Liver (tissue), 9 donors: Measurements from ENCODE around the gene MASP2. TPM values are rescaled to one million over a fixed set of nuclear protein-coding genes. Genes with fewer than 3 reads are reported as not detected.

ENCODE experiments used
- DNase-seq: peaks from one replicate; pipeline ENCODE4 v3.0.0-alpha.2; 2017; ENCODE audit warnings: low spot score
- H3K27ac ChIP-seq, 2 donors: one replicate each; pipeline ENCODE4 v1.7.0; 2013; ENCODE audit warnings: inconsistent platforms in 2 of 2, low read length in 2 of 2, control low read depth in 1 of 2, low read depth in 1 of 2, mild to moderate bottlenecking in 1 of 2
- H3K27me3 ChIP-seq, 4 donors: one replicate each; pipeline versions ENCODE4 v1.6.1 to v1.7.0; 2013; ENCODE audit warnings: low read length in 3 of 4, inconsistent platforms in 1 of 4, mild to moderate bottlenecking in 1 of 4, moderate library complexity in 1 of 4; ENCODE audit not compliant: control insufficient read depth in 4 of 4, insufficient read depth in 4 of 4
- H3K36me3 ChIP-seq, 4 donors: one replicate each; pipeline versions ENCODE4 v1.6.1 to v1.7.0; 2013; ENCODE audit warnings: low read length in 3 of 4, mild to moderate bottlenecking in 3 of 4, low read depth in 1 of 4, moderate library complexity in 1 of 4; ENCODE audit not compliant: control insufficient read depth in 4 of 4, insufficient read depth in 3 of 4
- H3K4me1 ChIP-seq, 4 donors: one replicate each; pipeline versions ENCODE4 v1.6.1 to v1.7.0; 2013; ENCODE audit warnings: low read length in 3 of 4, mild to moderate bottlenecking in 3 of 4, moderate library complexity in 1 of 4; ENCODE audit not compliant: control insufficient read depth in 4 of 4, insufficient read depth in 4 of 4
- H3K4me3 ChIP-seq, 3 donors: one replicate each; pipeline versions ENCODE4 v1.6.1 to v1.7.0; 2013; ENCODE audit warnings: low read length in 3 of 3, control low read depth in 1 of 3, low read depth in 1 of 3, mild to moderate bottlenecking in 1 of 3
- H3K9ac ChIP-seq, 2 donors: one replicate each; pipeline ENCODE4 v1.7.0; 2013; ENCODE audit warnings: low read length in 2 of 2, mild to moderate bottlenecking in 2 of 2, moderate library complexity in 2 of 2, control low read depth in 1 of 2, low read depth in 1 of 2
- H3K9me3 ChIP-seq, 4 donors: one replicate each; pipeline versions ENCODE4 v1.6.1 to v1.7.0; 2013; ENCODE audit warnings: low read length in 3 of 4; ENCODE audit not compliant: control insufficient read depth in 4 of 4
- ATF3 ChIP-seq: IDR thresholded peaks from 2 replicates; pipeline ENCODE4 v1.6.1; 2016; ENCODE audit warnings: antibody characterized with exemption
- CTCF ChIP-seq: fragments of 150-350 bp; IDR thresholded peaks from 2 replicates; pipeline ENCODE4 v1.5.1; 2017; ENCODE audit warnings: improper control_type of control experiment, low read depth, low read length; ENCODE audit not compliant: missing input control
- EGR1 ChIP-seq, 2 donors: IDR thresholded peaks; 2 replicates each; pipeline ENCODE4 v1.6.1; 2016 to 2018; ENCODE audit warnings: antibody characterized with exemption in 2 of 2, low read depth in 2 of 2
- FOXA1 ChIP-seq: IDR thresholded peaks from 2 replicates; pipeline ENCODE4 v1.6.1; 2016; ENCODE audit warnings: antibody characterized with exemption
- FOXA2 ChIP-seq: IDR thresholded peaks from 2 replicates; pipeline ENCODE4 v1.6.1; 2016; ENCODE audit warnings: antibody characterized with exemption
- GABPA ChIP-seq, 2 donors: IDR thresholded peaks in 1 of 2; conservative IDR thresholded peaks in 1 of 2; 2 replicates each; pipeline ENCODE4 v1.6.1; 2016; ENCODE audit warnings: antibody characterized with exemption in 2 of 2, mild to moderate bottlenecking in 1 of 2, moderate library complexity in 1 of 2
- HNF4A ChIP-seq, 2 donors: conservative IDR thresholded peaks; 2 replicates each; pipeline ENCODE4 v1.6.1; 2016; ENCODE audit warnings: antibody characterized with exemption in 2 of 2, mild to moderate bottlenecking in 2 of 2
- HNF4G ChIP-seq: IDR thresholded peaks from 2 replicates; pipeline ENCODE4 v1.6.1; 2016; ENCODE audit warnings: antibody characterized with exemption
- JUND ChIP-seq, 2 donors: IDR thresholded peaks; 2 replicates each; pipeline ENCODE4 v1.6.1; 2016; ENCODE audit warnings: antibody characterized with exemption in 2 of 2
- MAX ChIP-seq: IDR thresholded peaks from 2 replicates; pipeline ENCODE4 v1.6.1; 2016; ENCODE audit warnings: antibody characterized with exemption
- NR2F2 ChIP-seq: IDR thresholded peaks from 2 replicates; pipeline ENCODE4 v1.6.1; 2016; ENCODE audit warnings: antibody characterized with exemption
- RAD21 ChIP-seq, 2 donors: IDR thresholded peaks; 2 replicates each; pipeline ENCODE4 v1.6.1; 2016; ENCODE audit warnings: antibody characterized with exemption in 2 of 2, mild to moderate bottlenecking in 2 of 2
- RXRA ChIP-seq, 2 donors: IDR thresholded peaks; 2 replicates each; pipeline ENCODE4 v1.6.1; 2017 to 2018; ENCODE audit warnings: antibody characterized with exemption in 2 of 2, mild to moderate bottlenecking in 1 of 2
- SP1 ChIP-seq: IDR thresholded peaks from 2 replicates; pipeline ENCODE4 v1.6.1; 2018; ENCODE audit warnings: antibody characterized with exemption, mild to moderate bottlenecking
- TAF1 ChIP-seq: conservative IDR thresholded peaks from 2 replicates; pipeline ENCODE4 v1.6.1; 2016; ENCODE audit warnings: antibody characterized with exemption, mild to moderate bottlenecking
- YY1 ChIP-seq: IDR thresholded peaks from 2 replicates; pipeline ENCODE4 v1.6.1; 2016; ENCODE audit warnings: antibody characterized with exemption, mild to moderate bottlenecking
- ZBTB33 ChIP-seq: IDR thresholded peaks from 2 replicates; pipeline ENCODE4 v1.6.1; 2016; ENCODE audit warnings: antibody characterized with exemption
- WGBS: extraction: QIAGEN DNeasy Blood & Tissue Kit; methylation state at CpG from one replicate; pipeline ENCODE4 v1.1.7; 2013; 5-methylcytosine and 5-hydroxymethylcytosine counted together
- polyA plus RNA-seq, 2 donors: library from polyadenylated mRNA; stranded (reverse) in 1 of 2; unstranded in 1 of 2; fragments of 200-250 nt in 1 of 2; fragments of >200 nt in 1 of 2; fragmentation: Nextera tagmentation in 1 of 2; extraction: Ambion mirVana in 1 of 2; gene quantifications; one replicate each; pipeline versions ENCODE4 v1.2.1 to v1.2.3, GENCODE V29; 2013 to 2015
- total RNA-seq, 2 donors: library from RNA; depleted of rRNA; stranded (reverse); fragments of >200 nt; gene quantifications; one replicate each; pipeline ENCODE4 v1.2.3, GENCODE V29; 2014
- donor health status: healthy.
- donor health status: healthy.
- donor health status: healthy.
- donor health status: healthy.
- donor health status: healthy.

Gene MASP2
- total and polyA plus RNA-seq, 4 donors: 30.0 to 530 (median 213) TPM

GRCh38 chr1:11028018-11028417, 19.0 kb downstream of the MASP2 start:
- no peak for TF ChIP-seq RAD21 (IDR thresholded peaks at IDR 0.05)
- no peak for TF ChIP-seq FOXA1
- TF ChIP-seq EGR1 (IDR thresholded peaks at IDR 0.05; ENCODE audit: low read depth in 2 of 2): no peak
- no peak for TF ChIP-seq RXRA (IDR thresholded peaks at IDR 0.05)
- no peak for TF ChIP-seq CTCF
- no peak for TF ChIP-seq ZBTB33
- TF ChIP-seq NR2F2: no peak
- no peak for TF ChIP-seq MAX
- TF ChIP-seq HNF4A (conservative IDR thresholded peaks at IDR 0.05): no peak

GRCh38 chr1:11027316-11027715, 19.7 kb downstream of the MASP2 start:
- 74% methylated on average over 6 of the region's 6 CpGs for WGBS
- TF ChIP-seq SP1 (no peak), ZBTB33 (no peak), TAF1 (no peak), JUND (IDR thresholded peaks at IDR 0.05) (no peak), CTCF (no peak), FOXA2 (no peak), RXRA (IDR thresholded peaks at IDR 0.05) (no peak), YY1 (no peak), HNF4G (no peak), FOXA1 (no peak), NR2F2 (no peak), ATF3 (no peak), GABPA (IDR thresholded peaks at IDR 0.05 in 1 of 2, conservative IDR thresholded peaks at IDR 0.05 in 1 of 2) (no peak), HNF4A (conservative IDR thresholded peaks at IDR 0.05) (no peak)
- DNase-seq: no peak
- no peak overlapping the region for H3K27ac ChIP-seq
- no peaks in the 10 kb centered on the region for H3K27me3 ChIP-seq
- H3K4me3 ChIP-seq: no peak overlapping the region
- no peaks in the 10 kb centered on the region for H3K9me3 ChIP-seq
- H3K9ac ChIP-seq: no peak overlapping the region
- H3K4me1 ChIP-seq: peaks cover 0 to 2% (median 0%) of the 10 kb centered on the region in 4 donors
- H3K36me3 ChIP-seq: peaks cover 10 to 70% (median 53%) of the 10 kb centered on the region in 4 donors

More at GRCh38 chr1:11028018-11028417, 19.0 kb downstream of the MASP2 start:
- peaks cover 10 to 66% (median 51%) of the 10 kb centered on the region in 4 donors for H3K36me3 ChIP-seq
- H3K4me1 ChIP-seq: peaks cover 0 to 2% (median 0%) of the 10 kb centered on the region in 4 donors
- no peaks in the 10 kb centered on the region for H3K27me3 ChIP-seq
- no peak overlapping the region for H3K9ac ChIP-seq
- no peaks in the 10 kb centered on the region for H3K9me3 ChIP-seq
- no peak overlapping the region for H3K4me3 ChIP-seq
- no peak for DNase-seq
- no peak overlapping the region for H3K27ac ChIP-seq
- WGBS: 94% methylated on average over 3 of the region's 3 CpGs
